ENCODE data around the gene SMIM8. TPM values are rescaled to one million over a fixed set of nuclear protein-coding genes. Genes with fewer than 3 reads are reported as not detected.
A peak's percentile ranks its signal among the peaks of the same experiment; 100 is the strongest.

The SMIM8 gene
- total and polyA plus RNA-seq, 10 of the 15 experiments (the other 5 are each of a cell fraction or from before 2014, with no cell fraction given): 6.2 to 45.8 (median 10.4) TPM

GRCh38 chr6:87391334-87391733 lies 68.9 kb downstream of the SMIM8 start (continued):
- TF ChIP-seq, protein P1, sequence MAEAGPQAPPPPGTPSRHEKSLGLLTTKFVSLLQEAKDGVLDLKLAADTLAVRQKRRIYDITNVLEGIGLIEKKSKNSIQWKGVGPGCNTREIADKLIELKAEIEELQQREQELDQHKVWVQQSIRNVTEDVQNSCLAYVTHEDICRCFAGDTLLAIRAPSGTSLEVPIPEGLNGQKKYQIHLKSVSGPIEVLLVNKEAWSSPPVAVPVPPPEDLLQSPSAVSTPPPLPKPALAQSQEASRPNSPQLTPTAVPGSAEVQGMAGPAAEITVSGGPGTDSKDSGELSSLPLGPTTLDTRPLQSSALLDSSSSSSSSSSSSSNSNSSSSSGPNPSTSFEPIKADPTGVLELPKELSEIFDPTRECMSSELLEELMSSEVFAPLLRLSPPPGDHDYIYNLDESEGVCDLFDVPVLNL (IDR thresholded peaks at IDR 0.05; ENCODE audit: low read depth, low read length): no peak
- TF ChIP-seq KDM1A (IDR thresholded peaks at IDR 0.05; ENCODE audit: borderline replicate concordance): no peak
- TF ChIP-seq, protein P2, sequence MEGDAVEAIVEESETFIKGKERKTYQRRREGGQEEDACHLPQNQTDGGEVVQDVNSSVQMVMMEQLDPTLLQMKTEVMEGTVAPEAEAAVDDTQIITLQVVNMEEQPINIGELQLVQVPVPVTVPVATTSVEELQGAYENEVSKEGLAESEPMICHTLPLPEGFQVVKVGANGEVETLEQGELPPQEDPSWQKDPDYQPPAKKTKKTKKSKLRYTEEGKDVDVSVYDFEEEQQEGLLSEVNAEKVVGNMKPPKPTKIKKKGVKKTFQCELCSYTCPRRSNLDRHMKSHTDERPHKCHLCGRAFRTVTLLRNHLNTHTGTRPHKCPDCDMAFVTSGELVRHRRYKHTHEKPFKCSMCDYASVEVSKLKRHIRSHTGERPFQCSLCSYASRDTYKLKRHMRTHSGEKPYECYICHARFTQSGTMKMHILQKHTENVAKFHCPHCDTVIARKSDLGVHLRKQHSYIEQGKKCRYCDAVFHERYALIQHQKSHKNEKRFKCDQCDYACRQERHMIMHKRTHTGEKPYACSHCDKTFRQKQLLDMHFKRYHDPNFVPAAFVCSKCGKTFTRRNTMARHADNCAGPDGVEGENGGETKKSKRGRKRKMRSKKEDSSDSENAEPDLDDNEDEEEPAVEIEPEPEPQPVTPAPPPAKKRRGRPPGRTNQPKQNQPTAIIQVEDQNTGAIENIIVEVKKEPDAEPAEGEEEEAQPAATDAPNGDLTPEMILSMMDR (IDR thresholded peaks at IDR 0.05 in 2 of 3, conservative IDR thresholded peaks at IDR 0.05 in 1 of 3; ENCODE audit: control insufficient read depth in 2 of 3, extremely low read depth in 1 of 3, insufficient read depth in 1 of 3, low read depth in 3 of 3, low read length in 3 of 3): peak; percentile 58 to 69 (median 63); a peak in 5 of 6 replicates
- peak; percentile 68 for TF ChIP-seq SMC3 (IDR thresholded peaks at IDR 0.05; ENCODE audit: borderline replicate concordance, low read length)
- TF ChIP-seq ESRRA (IDR thresholded peaks at IDR 0.05; ENCODE audit: low read length): no peak
- TF ChIP-seq, protein P3, sequence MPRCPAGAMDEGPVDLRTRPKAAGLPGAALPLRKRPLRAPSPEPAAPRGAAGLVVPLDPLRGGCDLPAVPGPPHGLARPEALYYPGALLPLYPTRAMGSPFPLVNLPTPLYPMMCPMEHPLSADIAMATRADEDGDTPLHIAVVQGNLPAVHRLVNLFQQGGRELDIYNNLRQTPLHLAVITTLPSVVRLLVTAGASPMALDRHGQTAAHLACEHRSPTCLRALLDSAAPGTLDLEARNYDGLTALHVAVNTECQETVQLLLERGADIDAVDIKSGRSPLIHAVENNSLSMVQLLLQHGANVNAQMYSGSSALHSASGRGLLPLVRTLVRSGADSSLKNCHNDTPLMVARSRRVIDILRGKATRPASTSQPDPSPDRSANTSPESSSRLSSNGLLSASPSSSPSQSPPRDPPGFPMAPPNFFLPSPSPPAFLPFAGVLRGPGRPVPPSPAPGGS (IDR thresholded peaks at IDR 0.05; ENCODE audit: borderline replicate concordance, insufficient read depth, low read depth, low read length, poor library complexity, severe bottlenecking): no peak
- no peak for TF ChIP-seq TBL1XR1 (IDR thresholded peaks at IDR 0.05; ENCODE audit: low read depth, low read length)

Other genes with a start within 250 kb of the SMIM8 start
- gene CGA, start 227.5 kb upstream of the SMIM8 start, total RNA-seq (2014; rRNA removed): not detected in 2 replicates
- not detected in 2 replicates for gene CGA, start 227.5 kb upstream of the SMIM8 start, total RNA-seq (2014; rRNA removed; fragmentation: Illumina TruSeq; extraction: Trizol)
- gene CGA, start 227.5 kb upstream of the SMIM8 start, total RNA-seq (2021): not detected in 2 replicates
- gene CGA, start 227.5 kb upstream of the SMIM8 start, polyA plus RNA-seq (2011; rRNA removed): 0.11 and 0.26 TPM in 2 replicates
- gene CGA, start 227.5 kb upstream of the SMIM8 start, polyA plus RNA-seq (2014; fragmentation: Illumina TruSeq; extraction: Trizol): 0.10 TPM in 1 of 2 replicates, not detected in the other
- gene CGA, start 227.5 kb upstream of the SMIM8 start, polyA plus RNA-seq (2014; fragmentation: Nextera tagmentation; extraction: Ambion mirVana): under 1 TPM; 0.13 to 0.27 TPM
- not detected in 2 replicates for gene CGA, start 227.5 kb upstream of the SMIM8 start, polyA plus RNA-seq (2014; rRNA removed)
- not detected for gene CGA, start 227.5 kb upstream of the SMIM8 start, polyA plus RNA-seq (2016; fragmentation: Nextera tagmentation; extraction: Ambion mirVana)
- 25.8 and 28.0 TPM in 2 replicates for gene ZNF292, start 167.0 kb upstream of the SMIM8 start, total RNA-seq (2014; rRNA removed)
- 31.5 and 37.5 TPM in 2 replicates for gene ZNF292, start 167.0 kb upstream of the SMIM8 start, total RNA-seq (2014; rRNA removed; fragmentation: Illumina TruSeq; extraction: Trizol)
- gene ZNF292, start 167.0 kb upstream of the SMIM8 start, total RNA-seq (2021): 31.1 and 33.9 TPM in 2 replicates
- 57.6 and 100 TPM in 2 replicates for gene ZNF292, start 167.0 kb upstream of the SMIM8 start, polyA plus RNA-seq (2011; rRNA removed)
- gene ZNF292, start 167.0 kb upstream of the SMIM8 start, polyA plus RNA-seq (2014; fragmentation: Illumina TruSeq; extraction: Trizol): 31.3 and 43.0 TPM in 2 replicates
- gene ZNF292, start 167.0 kb upstream of the SMIM8 start, polyA plus RNA-seq (2014; fragmentation: Nextera tagmentation; extraction: Ambion mirVana): 10 to 100 TPM; 11.1 to 20.9 TPM
- 11.1 and 14.2 TPM in 2 replicates for gene ZNF292, start 167.0 kb upstream of the SMIM8 start, polyA plus RNA-seq (2014; rRNA removed)
- 10 to 100 TPM; 29.8 to 31.8 TPM for gene ZNF292, start 167.0 kb upstream of the SMIM8 start, polyA plus RNA-seq (2016; fragmentation: Nextera tagmentation; extraction: Ambion mirVana)
- not detected in 2 replicates for gene GJB7, start 6.7 kb downstream of the SMIM8 start, total RNA-seq (2014; rRNA removed)
- gene GJB7, start 6.7 kb downstream of the SMIM8 start, total RNA-seq (2014; rRNA removed; fragmentation: Illumina TruSeq; extraction: Trizol): not detected in 2 replicates
- not detected in 2 replicates for gene GJB7, start 6.7 kb downstream of the SMIM8 start, total RNA-seq (2021)
- not detected in 2 replicates for gene GJB7, start 6.7 kb downstream of the SMIM8 start, polyA plus RNA-seq (2011; rRNA removed)
- not detected in 2 replicates for gene GJB7, start 6.7 kb downstream of the SMIM8 start, polyA plus RNA-seq (2014; fragmentation: Illumina TruSeq; extraction: Trizol)
- gene GJB7, start 6.7 kb downstream of the SMIM8 start, polyA plus RNA-seq (2014; fragmentation: Nextera tagmentation; extraction: Ambion mirVana): under 1 TPM in 1 of 2 experiments, not detected in 1; 0.09 TPM
- not detected in 2 replicates for gene GJB7, start 6.7 kb downstream of the SMIM8 start, polyA plus RNA-seq (2014; rRNA removed)
- gene GJB7, start 6.7 kb downstream of the SMIM8 start, polyA plus RNA-seq (2016; fragmentation: Nextera tagmentation; extraction: Ambion mirVana): under 1 TPM in 1 of 2 experiments, not detected in 1; 0.13 TPM
- 2.8 TPM in 2 replicates for gene C6orf163, start 22.2 kb downstream of the SMIM8 start, total RNA-seq (2014; rRNA removed)
- gene C6orf163, start 22.2 kb downstream of the SMIM8 start, total RNA-seq (2014; rRNA removed; fragmentation: Illumina TruSeq; extraction: Trizol): 3.7 and 4.3 TPM in 2 replicates
- 1.3 and 1.4 TPM in 2 replicates for gene C6orf163, start 22.2 kb downstream of the SMIM8 start, total RNA-seq (2021)
- gene C6orf163, start 22.2 kb downstream of the SMIM8 start, polyA plus RNA-seq (2011; rRNA removed): 0.56 and 0.94 TPM in 2 replicates
- gene C6orf163, start 22.2 kb downstream of the SMIM8 start, polyA plus RNA-seq (2014; fragmentation: Illumina TruSeq; extraction: Trizol): 1.2 and 1.5 TPM in 2 replicates
- under 1 TPM; 0.56 to 0.86 TPM for gene C6orf163, start 22.2 kb downstream of the SMIM8 start, polyA plus RNA-seq (2014; fragmentation: Nextera tagmentation; extraction: Ambion mirVana)
- gene C6orf163, start 22.2 kb downstream of the SMIM8 start, polyA plus RNA-seq (2014; rRNA removed): 1.5 and 2.2 TPM in 2 replicates
- 1 to 10 TPM in 1 of 2 experiments, under 1 TPM in 1; 0.90 to 1.1 TPM for gene C6orf163, start 22.2 kb downstream of the SMIM8 start, polyA plus RNA-seq (2016; fragmentation: Nextera tagmentation; extraction: Ambion mirVana)
- 0.05 and 0.11 TPM in 2 replicates for gene CFAP206, start 85.4 kb downstream of the SMIM8 start, total RNA-seq (2014; rRNA removed)
- gene CFAP206, start 85.4 kb downstream of the SMIM8 start, total RNA-seq (2014; rRNA removed; fragmentation: Illumina TruSeq; extraction: Trizol): not detected in 2 replicates
- not detected in 2 replicates for gene CFAP206, start 85.4 kb downstream of the SMIM8 start, total RNA-seq (2021)
- 0.04 TPM in 1 of 2 replicates, not detected in the other for gene CFAP206, start 85.4 kb downstream of the SMIM8 start, polyA plus RNA-seq (2011; rRNA removed)
- 0.06 TPM in 1 of 2 replicates, not detected in the other for gene CFAP206, start 85.4 kb downstream of the SMIM8 start, polyA plus RNA-seq (2014; fragmentation: Illumina TruSeq; extraction: Trizol)
- not detected for gene CFAP206, start 85.4 kb downstream of the SMIM8 start, polyA plus RNA-seq (2014; fragmentation: Nextera tagmentation; extraction: Ambion mirVana)
- gene CFAP206, start 85.4 kb downstream of the SMIM8 start, polyA plus RNA-seq (2014; rRNA removed): not detected in 2 replicates
- under 1 TPM in 1 of 2 experiments, not detected in 1; 0.24 TPM for gene CFAP206, start 85.4 kb downstream of the SMIM8 start, polyA plus RNA-seq (2016; fragmentation: Nextera tagmentation; extraction: Ambion mirVana)
- 7.1 and 8.5 TPM in 2 replicates for gene SLC35A1, start 150.4 kb downstream of the SMIM8 start, total RNA-seq (2014; rRNA removed)
- 9.5 and 10.0 TPM in 2 replicates for gene SLC35A1, start 150.4 kb downstream of the SMIM8 start, total RNA-seq (2014; rRNA removed; fragmentation: Illumina TruSeq; extraction: Trizol)
- gene SLC35A1, start 150.4 kb downstream of the SMIM8 start, total RNA-seq (2021): 6.8 and 7.8 TPM in 2 replicates
- gene SLC35A1, start 150.4 kb downstream of the SMIM8 start, polyA plus RNA-seq (2011; rRNA removed): 25.0 and 34.1 TPM in 2 replicates
- gene SLC35A1, start 150.4 kb downstream of the SMIM8 start, polyA plus RNA-seq (2014; fragmentation: Illumina TruSeq; extraction: Trizol): 9.6 and 13.9 TPM in 2 replicates
- gene SLC35A1, start 150.4 kb downstream of the SMIM8 start, polyA plus RNA-seq (2014; fragmentation: Nextera tagmentation; extraction: Ambion mirVana): 10 to 100 TPM; 15.1 to 28.0 TPM
- 8.8 and 9.8 TPM in 2 replicates for gene SLC35A1, start 150.4 kb downstream of the SMIM8 start, polyA plus RNA-seq (2014; rRNA removed)
- 10 to 100 TPM; 15.3 to 17.1 TPM for gene SLC35A1, start 150.4 kb downstream of the SMIM8 start, polyA plus RNA-seq (2016; fragmentation: Nextera tagmentation; extraction: Ambion mirVana)

Data from GM12878 (cell line).